Ascending aorta (tissue), 2 donors: ENCODE results near the gene MLF2. TPM values are rescaled to one million over a fixed set of nuclear protein-coding genes. Genes with fewer than 3 reads are reported as not detected.

ENCODE experiments used
- DNase-seq, 2 donors: peaks; one replicate each; pipeline ENCODE4 v3.0.0-alpha.2; 2019; ENCODE audit warnings: low spot score in 2 of 2
- H3K27ac ChIP-seq, 2 donors: fragments of 200-600 bp; sonication (generic); one replicate each; pipeline ENCODE4 v1.5.1; 2016 to 2017; ENCODE audit warnings: mild to moderate bottlenecking in 1 of 2
- H3K27me3 ChIP-seq: fragments of 200-600 bp; sonication (generic); one replicate; pipeline ENCODE4 v1.5.1; 2017
- H3K36me3 ChIP-seq, 2 donors: fragments of 200-600 bp; sonication (generic); one replicate each; pipeline ENCODE4 v1.5.1; 2016
- H3K4me1 ChIP-seq, 2 donors: fragments of 200-600 bp; sonication (generic); one replicate each; pipeline ENCODE4 v1.5.1; 2016 to 2017; ENCODE audit warnings: mild to moderate bottlenecking in 1 of 2
- H3K4me3 ChIP-seq, 2 donors: fragments of 200-600 bp; sonication (generic); one replicate each; pipeline ENCODE4 v1.5.1; 2016 to 2017; ENCODE audit warnings: mild to moderate bottlenecking in 1 of 2
- H3K9me3 ChIP-seq, 2 donors: fragments of 200-600 bp; sonication (generic); one replicate each; pipeline ENCODE4 v1.5.1; 2016
- intact Hi-C: fragments of 100-400 bp; cut with DNase I; formaldehyde crosslinking; loops from one replicate; pipeline ENCODE4 v1.15.1; 2023
- total RNA-seq: library from RNA; depleted of rRNA; stranded (reverse); fragments of >200 nt; gene quantifications from one replicate; pipeline ENCODE4 v1.1.0, GENCODE V29; 2016
- TF ChIP-seq, protein P1 (sequence below), 3 experiments: fragments of 200-600 bp in 2 of 3; fragments of 450-650 bp in 1 of 3; sonication (generic) in 2 of 3; IDR thresholded peaks; one replicate each; pipeline ENCODE4 v1.5.1; 2016 to 2019; ENCODE audit warnings: antibody characterized with exemption in 3 of 3, mild to moderate bottlenecking in 1 of 3, moderate library complexity in 1 of 3

MLF2 gene
- total RNA-seq, 1 donor from 2014 or later = 145 TPM

DNA sequence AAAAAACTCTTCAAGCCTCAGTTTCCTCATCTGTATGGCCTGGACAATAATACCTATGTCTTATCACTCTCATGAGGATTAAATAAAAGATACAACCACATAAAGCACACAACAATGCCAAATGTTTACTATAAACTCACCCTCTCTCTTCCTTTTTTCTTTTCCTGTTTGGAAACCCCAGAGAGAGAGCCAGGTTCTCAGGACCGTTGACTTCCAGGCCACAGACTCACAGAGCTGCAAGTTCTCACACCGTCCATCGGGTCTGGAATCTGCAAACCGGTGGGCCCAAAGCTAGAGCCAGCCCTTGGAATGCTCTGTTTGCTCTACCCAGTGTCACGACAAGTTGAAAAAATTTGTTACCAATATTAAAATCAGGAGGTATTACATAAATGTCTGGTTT, 31.8 kb upstream of the MLF2 start:
- no peaks in the 10 kb centered on the region for H3K4me1 ChIP-seq
- TF ChIP-seq, protein P1, sequence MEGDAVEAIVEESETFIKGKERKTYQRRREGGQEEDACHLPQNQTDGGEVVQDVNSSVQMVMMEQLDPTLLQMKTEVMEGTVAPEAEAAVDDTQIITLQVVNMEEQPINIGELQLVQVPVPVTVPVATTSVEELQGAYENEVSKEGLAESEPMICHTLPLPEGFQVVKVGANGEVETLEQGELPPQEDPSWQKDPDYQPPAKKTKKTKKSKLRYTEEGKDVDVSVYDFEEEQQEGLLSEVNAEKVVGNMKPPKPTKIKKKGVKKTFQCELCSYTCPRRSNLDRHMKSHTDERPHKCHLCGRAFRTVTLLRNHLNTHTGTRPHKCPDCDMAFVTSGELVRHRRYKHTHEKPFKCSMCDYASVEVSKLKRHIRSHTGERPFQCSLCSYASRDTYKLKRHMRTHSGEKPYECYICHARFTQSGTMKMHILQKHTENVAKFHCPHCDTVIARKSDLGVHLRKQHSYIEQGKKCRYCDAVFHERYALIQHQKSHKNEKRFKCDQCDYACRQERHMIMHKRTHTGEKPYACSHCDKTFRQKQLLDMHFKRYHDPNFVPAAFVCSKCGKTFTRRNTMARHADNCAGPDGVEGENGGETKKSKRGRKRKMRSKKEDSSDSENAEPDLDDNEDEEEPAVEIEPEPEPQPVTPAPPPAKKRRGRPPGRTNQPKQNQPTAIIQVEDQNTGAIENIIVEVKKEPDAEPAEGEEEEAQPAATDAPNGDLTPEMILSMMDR (IDR thresholded peaks at IDR 0.05) = no peak
- H3K27me3 ChIP-seq = no peaks in the 10 kb centered on the region
- no peaks in the 10 kb centered on the region for H3K36me3 ChIP-seq
- no peaks in the 10 kb centered on the region for H3K9me3 ChIP-seq
- H3K27ac ChIP-seq = no peak overlapping the region
- no peak for DNase-seq
- intact Hi-C loops = no loop called here
- no peak overlapping the region for H3K4me3 ChIP-seq

DNA sequence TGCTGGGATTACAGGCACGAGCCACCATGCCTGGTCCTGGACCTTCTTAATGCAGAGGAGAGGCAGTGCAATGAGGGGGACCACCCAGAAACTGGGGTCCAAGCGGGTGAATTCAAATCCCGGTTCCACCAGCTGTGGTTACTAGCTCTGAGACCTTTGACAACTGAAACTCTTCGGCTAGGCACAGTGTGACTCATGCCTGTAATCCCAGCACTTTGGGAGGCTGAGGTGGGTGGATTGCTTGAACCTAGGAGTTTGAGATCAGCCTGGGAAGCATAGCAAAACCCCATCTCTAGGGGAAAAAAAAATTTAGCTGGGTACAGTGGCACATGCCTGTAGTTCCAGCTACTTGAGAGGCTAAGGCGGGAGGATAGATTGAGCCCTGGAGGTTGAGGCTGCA, 31.4 kb upstream of the MLF2 start:
- Histone ChIP-seq H3K27ac (no peak overlapping the region), H3K4me1 (peaks cover 0 to under 1% of the 10 kb centered on the region in 2 donors), H3K4me3 (no peak overlapping the region), H3K9me3 (no peaks in the 10 kb centered on the region), H3K27me3 (no peaks in the 10 kb centered on the region), H3K36me3 (no peaks in the 10 kb centered on the region)
- intact Hi-C loops = no loop called here
- TF ChIP-seq, protein P1 (IDR thresholded peaks at IDR 0.05) = no peak
- no peak for DNase-seq

DNA sequence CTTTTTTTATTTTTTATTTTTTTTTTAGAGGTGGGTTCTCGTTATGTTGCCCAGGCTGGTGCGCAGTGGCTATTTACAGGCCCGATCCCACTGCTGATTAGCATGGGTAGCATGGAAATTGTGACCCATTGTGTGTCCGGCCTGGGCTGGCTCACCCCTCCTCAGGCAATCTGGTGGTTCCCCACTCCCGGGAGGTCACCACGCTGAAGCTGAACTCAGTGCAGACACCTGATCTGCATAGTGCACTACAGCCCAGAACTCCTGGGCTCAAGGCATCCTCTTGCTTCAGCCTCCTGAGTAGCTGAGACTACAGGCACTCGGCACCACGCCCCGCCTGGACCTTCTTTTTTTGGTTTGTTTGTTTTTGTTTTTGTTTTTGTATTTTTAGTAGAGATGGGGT, 30.9 kb upstream of the MLF2 start:
- Histone ChIP-seq H3K27me3 (no peaks in the 10 kb centered on the region), H3K27ac (no peak overlapping the region), H3K9me3 (no peaks in the 10 kb centered on the region), H3K4me1 (peaks cover 0 to 4% of the 10 kb centered on the region in 2 donors), H3K36me3 (no peaks in the 10 kb centered on the region), H3K4me3 (no peak overlapping the region)
- TF ChIP-seq, protein P1 (IDR thresholded peaks at IDR 0.05) = no peak
- intact Hi-C loops = no loop called here
- no peak for DNase-seq

DNA sequence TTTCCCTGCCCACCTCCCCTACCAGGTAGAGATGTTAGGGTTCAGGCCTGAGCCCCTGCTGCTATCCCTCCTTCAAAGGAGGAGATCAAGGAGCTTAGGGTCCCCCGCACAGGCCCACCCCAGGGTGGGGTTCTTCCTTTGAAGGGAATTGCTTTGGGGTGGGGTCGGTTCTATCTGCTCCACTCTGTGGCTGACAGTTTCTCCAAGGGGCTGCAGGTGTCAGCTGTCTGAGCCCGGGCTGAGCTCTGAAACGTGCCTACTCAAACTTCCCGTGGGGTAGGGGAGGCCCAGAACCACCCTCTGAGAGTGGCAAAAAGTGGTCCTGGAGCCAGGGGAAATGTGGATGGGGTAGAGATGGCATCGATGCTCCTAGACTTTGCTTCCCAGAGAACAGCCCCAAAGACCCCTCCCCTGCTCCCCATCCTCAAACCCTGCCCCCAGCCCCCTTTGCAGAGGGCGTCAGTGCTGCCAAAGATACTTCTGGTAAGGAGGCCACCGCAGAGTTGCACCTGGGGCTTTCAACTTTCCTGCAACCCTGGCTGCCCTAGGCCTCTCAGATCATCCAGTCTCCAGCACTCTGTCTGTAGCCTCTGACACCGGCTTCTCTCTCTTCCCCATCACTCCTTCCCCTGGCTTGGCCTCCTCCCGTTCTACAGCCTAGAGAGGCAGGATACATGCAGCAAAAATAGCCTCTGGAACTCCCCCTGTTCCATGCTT, 30.1 kb upstream of the MLF2 start:
- Histone ChIP-seq H3K27ac (no peak overlapping the region), H3K36me3 (no peaks in the 10 kb centered on the region), H3K27me3 (no peaks in the 10 kb centered on the region), H3K9me3 (no peaks in the 10 kb centered on the region), H3K4me3 (no peak overlapping the region), H3K4me1 (peaks cover 5 to 7% of the 10 kb centered on the region in 2 donors)
- TF ChIP-seq, protein P1 (IDR thresholded peaks at IDR 0.05) = no peak
- no peak for DNase-seq
- intact Hi-C loops = no loop called here

DNA sequence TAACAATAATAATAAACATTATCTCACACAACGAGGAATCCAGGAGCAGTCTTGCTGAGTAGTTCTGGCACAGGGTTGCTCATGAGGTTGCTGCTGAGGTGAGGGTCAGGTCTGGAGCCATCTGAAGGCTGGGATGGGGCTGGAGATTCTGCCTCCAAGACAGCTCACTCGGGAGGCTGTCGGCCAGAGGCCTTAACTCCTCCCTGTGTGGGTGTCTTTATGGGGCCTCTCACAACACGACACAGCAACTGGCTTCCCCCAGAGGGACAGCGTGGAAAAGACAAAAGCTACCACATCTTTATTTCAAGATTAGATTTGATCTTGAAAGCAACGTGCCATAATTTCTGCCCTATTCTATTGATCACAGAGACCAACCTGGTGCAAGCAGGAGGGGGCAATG, 29.2 kb upstream of the MLF2 start:
- Histone ChIP-seq H3K4me1 (peaks cover 7% of the 10 kb centered on the region in 2 donors), H3K27me3 (no peaks in the 10 kb centered on the region), H3K9me3 (no peaks in the 10 kb centered on the region), H3K36me3 (no peaks in the 10 kb centered on the region), H3K4me3 (no peak overlapping the region), H3K27ac (no peak overlapping the region)
- intact Hi-C loops = no loop called here
- TF ChIP-seq, protein P1 (IDR thresholded peaks at IDR 0.05) = no peak
- DNase-seq = no peak
